Stomach smooth muscle (tissue), 2 donors: Measurements from ENCODE around the gene RNF181.
A peak's percentile ranks its signal among the peaks of the same experiment; 100 is the strongest.
"Not testable (repeated sequence)": the region's sequence is repeated elsewhere in the genome, so short reads cannot be mapped to it uniquely, and the experiment has no call there.

Experiments used
- H3K27ac ChIP-seq: one replicate; pipeline ENCODE4 v1.7.0; 2013; ENCODE audit warnings: mild to moderate bottlenecking, low read length, inconsistent platforms
- H3K27me3 ChIP-seq, 2 donors: one replicate each; pipeline ENCODE4 v1.7.0; 2013; ENCODE audit warnings: low read length in 2 of 2; ENCODE audit not compliant: insufficient read depth in 2 of 2, control insufficient read depth in 1 of 2
- H3K36me3 ChIP-seq, 2 donors: one replicate each; pipeline ENCODE4 v1.7.0; 2013; ENCODE audit warnings: low read length in 2 of 2; ENCODE audit not compliant: control insufficient read depth in 2 of 2, insufficient read depth in 2 of 2
- H3K4me1 ChIP-seq: one replicate; pipeline ENCODE4 v1.7.0; 2013; ENCODE audit warnings: low read length; ENCODE audit not compliant: control insufficient read depth, insufficient read depth
- H3K4me3 ChIP-seq, 2 donors: one replicate each; pipeline ENCODE4 v1.7.0; 2013; ENCODE audit warnings: low read length in 2 of 2
- H3K9ac ChIP-seq, 2 donors: one replicate each; pipeline ENCODE4 v1.7.0; 2013; ENCODE audit warnings: low read length in 2 of 2, mild to moderate bottlenecking in 1 of 2
- H3K9me3 ChIP-seq, 2 donors: one replicate each; pipeline ENCODE4 v1.7.0; 2013; ENCODE audit warnings: low read length in 2 of 2; ENCODE audit not compliant: control insufficient read depth in 2 of 2
- donor health status: healthy.
- donor health status: Pancreatic carcinoma.

RNF181 gene

DNA sequence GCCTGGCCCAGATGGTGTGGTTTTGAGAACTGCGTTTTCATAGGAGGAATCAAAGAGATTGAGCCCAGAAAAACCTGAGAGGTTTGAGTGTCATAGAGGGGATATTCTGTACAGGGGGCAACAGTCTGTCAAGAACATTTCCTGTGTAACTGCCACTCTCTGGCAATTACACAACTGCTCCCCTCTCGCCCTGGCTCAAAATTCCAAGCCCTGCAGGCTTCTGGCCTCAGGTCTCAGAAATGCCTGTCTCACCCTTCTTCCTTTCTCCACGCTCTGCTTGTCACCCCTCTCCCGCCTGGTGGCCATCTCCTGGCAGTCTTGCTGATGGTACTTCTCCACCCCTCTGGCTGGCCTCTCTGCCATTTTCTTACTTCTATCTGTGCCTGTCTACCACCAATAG lies 7.3 kb upstream of the RNF181 start:
- Histone ChIP-seq H3K9ac (no peak overlapping the region), H3K27ac (peak overlapping the region; percentile 2)

DNA sequence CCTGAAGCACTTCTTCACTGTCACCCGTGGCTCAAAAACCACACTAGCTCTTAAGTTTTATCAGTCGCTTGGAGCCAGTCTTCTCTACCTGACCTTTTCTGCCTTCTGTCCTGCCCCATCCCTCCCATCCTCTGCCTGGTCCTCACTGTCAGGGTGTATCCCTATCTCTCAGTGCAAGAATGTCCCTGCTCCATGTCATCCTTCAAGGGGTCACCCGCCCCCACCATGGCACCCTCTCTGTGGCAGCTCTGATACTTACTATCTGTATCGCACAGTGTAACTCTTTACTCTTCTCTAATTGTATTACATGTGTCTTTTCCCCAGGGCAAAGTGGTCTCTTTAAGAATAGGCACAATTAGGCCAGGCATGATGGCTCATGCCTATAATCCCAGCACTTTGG lies 6.9 kb upstream of the RNF181 start:
- no peak overlapping the region for H3K9ac ChIP-seq
- H3K36me3 ChIP-seq: no peaks in the 10 kb centered on the region
- no peak overlapping the region for H3K4me3 ChIP-seq
- H3K4me1 ChIP-seq: peaks cover 43% of the 10 kb centered on the region
- peak overlapping the region; percentile 2 for H3K27ac ChIP-seq
- no peaks in the 10 kb centered on the region for H3K27me3 ChIP-seq
- no peaks in the 10 kb centered on the region for H3K9me3 ChIP-seq

More for the DNA sequence above, 7.3 kb upstream of the RNF181 start:
- Histone ChIP-seq H3K4me1 (peaks cover 43% of the 10 kb centered on the region), H3K4me3 (no peak overlapping the region), H3K36me3 (no peaks in the 10 kb centered on the region), H3K27me3 (no peaks in the 10 kb centered on the region), H3K9me3 (no peaks in the 10 kb centered on the region)

DNA sequence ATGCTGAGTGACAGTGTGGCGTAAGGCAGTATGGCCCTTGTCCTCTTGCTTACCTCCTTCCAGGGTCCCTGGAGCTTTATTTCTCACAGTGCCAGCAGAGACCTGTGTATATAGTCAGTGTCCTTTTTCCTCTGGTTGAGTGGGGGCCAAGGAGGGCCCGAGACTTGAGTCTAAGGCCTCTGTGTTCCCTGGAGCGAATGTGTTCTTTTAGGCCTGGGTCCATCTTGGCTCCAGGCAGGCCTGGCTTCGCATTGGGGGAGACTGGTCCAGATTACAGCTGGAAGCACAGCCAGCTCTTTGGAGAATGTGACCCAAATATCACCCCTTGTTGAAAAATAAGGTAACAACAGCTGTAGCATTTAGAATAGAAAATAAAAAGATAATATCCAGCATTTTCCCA lies 6.4 kb upstream of the RNF181 start:
- Histone ChIP-seq H3K27ac (no peak overlapping the region), H3K4me3 (no peak overlapping the region), H3K27me3 (no peaks in the 10 kb centered on the region), H3K4me1 (peaks cover 40% of the 10 kb centered on the region), H3K36me3 (no peaks in the 10 kb centered on the region), H3K9me3 (no peaks in the 10 kb centered on the region), H3K9ac (no peak overlapping the region)

DNA sequence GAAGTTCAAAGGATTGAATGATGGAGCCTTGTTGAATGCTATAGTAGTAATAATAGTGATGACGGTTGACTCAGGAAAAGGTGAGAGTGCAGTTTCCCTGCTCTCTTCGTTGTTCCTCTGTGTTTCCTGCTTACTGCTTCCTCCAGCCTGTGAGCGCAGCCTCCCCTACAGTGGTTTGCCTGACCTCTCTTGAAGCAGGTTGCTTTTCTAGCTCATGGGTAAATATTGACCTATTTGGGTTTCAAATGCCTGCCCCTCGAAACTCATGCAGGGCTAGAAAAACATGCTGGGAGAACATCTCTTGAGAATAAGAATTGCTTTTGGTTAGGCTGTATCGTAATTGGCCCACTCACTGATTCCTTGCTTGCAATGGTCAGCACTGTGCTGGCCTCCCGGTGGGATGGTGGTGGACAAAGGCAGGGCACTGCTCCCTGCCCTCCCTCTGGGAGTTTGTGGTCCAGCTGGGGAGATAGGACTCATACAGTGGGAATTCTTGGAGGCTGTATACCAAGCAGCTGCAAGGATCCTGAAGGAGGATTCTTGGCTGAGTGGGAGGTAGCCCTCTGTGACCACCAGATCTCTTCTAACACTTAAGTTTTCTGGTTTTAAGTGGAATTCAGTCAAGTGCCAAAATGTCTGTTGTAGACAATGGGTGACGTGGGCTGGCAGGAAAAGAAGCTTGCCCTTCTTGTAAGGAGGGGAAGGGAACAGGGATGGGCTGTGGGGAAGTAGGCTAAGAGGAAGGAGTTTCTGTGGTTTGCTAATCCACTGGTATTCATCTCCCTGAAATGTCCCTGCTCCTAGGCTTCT lies 5.4 kb upstream of the RNF181 start:
- H3K4me1 ChIP-seq: peaks cover 43% of the 10 kb centered on the region
- no peaks in the 10 kb centered on the region for H3K27me3 ChIP-seq
- H3K36me3 ChIP-seq: no peaks in the 10 kb centered on the region
- peak overlapping the region; percentile 37 for H3K27ac ChIP-seq
- no peaks in the 10 kb centered on the region for H3K9me3 ChIP-seq
- H3K4me3 ChIP-seq: no peak overlapping the region
- H3K9ac ChIP-seq: no peak overlapping the region

DNA sequence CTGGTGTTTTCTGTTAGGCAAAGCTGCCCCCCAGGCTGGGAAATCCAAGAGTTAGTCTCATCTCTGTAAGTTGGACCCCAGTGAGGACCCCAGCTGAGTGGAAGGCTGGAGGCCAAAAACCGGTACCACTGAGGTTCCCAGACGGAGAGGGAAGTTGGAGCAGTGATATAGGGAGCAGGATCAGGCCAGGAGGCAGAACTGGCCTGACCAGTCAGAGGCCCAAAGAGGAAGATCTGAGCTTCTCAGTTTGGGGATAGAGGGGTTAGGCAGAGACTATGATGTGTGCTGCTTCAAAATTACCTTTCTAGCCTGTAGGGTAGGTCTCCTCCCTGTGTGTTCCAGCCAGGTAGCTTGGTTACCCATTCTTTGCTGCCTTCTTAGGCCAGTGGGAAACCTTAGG lies 4.6 kb upstream of the RNF181 start:
- Histone ChIP-seq H3K4me1 (peaks cover 39% of the 10 kb centered on the region), H3K27me3 (no peaks in the 10 kb centered on the region), H3K27ac (peak overlapping the region; percentile 37), H3K4me3 (no peak overlapping the region), H3K36me3 (no peaks in the 10 kb centered on the region), H3K9ac (no peak overlapping the region), H3K9me3 (no peaks in the 10 kb centered on the region)

DNA sequence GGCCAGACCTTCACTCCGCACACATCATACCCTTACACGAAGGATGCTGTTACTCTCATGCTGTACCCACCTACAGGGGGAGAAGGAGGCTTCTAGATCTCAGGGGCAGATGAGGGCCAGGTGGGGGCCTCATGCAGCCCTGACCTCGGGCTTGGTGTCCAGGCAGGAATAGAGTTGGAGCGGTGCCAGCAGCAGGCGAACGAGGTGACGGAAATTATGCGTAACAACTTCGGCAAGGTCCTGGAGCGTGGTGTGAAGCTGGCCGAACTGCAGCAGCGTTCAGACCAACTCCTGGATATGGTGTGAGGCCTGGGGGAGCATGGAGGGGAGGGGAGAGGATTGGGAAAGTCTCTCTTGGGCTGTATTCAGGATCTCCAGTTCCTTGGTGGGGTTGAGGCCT lies 4.0 kb upstream of the RNF181 start:
- no peaks in the 10 kb centered on the region for H3K9me3 ChIP-seq
- peaks cover 0 to under 1% of the 10 kb centered on the region in 2 donors for H3K36me3 ChIP-seq
- no peaks in the 10 kb centered on the region for H3K27me3 ChIP-seq
- peak overlapping the region; percentile 41 for H3K27ac ChIP-seq
- H3K4me3 ChIP-seq: no peak overlapping the region
- no peak overlapping the region for H3K9ac ChIP-seq
- peaks cover 45% of the 10 kb centered on the region for H3K4me1 ChIP-seq

DNA sequence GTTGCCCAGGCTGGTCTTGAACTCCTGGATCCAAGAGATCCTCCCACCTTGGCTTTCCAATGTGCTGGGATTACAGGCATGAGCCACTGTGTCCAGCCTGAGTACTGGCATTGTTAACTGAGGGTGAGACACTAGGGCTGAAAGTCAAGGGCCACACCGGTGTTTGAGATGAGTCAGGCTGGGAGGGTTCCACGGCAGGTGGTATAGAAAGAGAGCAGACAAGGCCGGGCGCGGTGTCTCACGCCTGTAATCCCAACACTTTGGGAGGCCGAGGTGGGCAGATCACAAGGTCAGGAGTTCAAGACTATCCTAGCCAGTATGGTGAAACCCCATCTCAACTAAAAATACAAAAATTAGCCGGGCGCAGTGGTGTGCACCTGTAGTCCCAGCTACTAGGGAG lies 3.2 kb upstream of the RNF181 start:
- not testable (repeated sequence) for H3K27me3 ChIP-seq, H3K27ac ChIP-seq, H3K4me3 ChIP-seq, H3K36me3 ChIP-seq, H3K9ac ChIP-seq, H3K9me3 ChIP-seq
- H3K4me1 ChIP-seq: peaks cover 53% of the 10 kb centered on the region

DNA sequence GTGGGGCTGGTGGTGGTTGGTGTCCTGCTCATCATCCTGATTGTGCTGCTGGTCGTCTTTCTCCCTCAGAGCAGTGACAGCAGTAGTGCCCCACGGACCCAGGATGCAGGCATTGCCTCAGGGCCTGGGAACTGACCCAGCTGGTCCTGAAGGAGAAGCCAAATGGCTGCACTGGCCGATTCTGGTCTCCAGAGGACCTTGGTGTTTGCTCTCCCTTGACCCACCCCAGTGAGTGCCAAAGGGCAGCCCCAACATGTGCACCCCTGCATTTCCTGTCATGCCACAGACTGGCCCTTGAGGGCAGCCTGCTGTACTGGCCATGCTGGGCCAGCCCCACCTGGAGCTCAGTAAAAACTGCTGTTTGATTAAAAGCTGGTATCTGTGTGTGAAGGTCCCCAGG lies 2.5 kb upstream of the RNF181 start:
- Histone ChIP-seq H3K9ac (no peak overlapping the region), H3K36me3 (peaks cover 6 to 12% of the 10 kb centered on the region in 2 donors), H3K4me1 (peaks cover 53% of the 10 kb centered on the region), H3K27ac (no peak overlapping the region), H3K27me3 (no peaks in the 10 kb centered on the region), H3K4me3 (no peak overlapping the region), H3K9me3 (no peaks in the 10 kb centered on the region)

DNA sequence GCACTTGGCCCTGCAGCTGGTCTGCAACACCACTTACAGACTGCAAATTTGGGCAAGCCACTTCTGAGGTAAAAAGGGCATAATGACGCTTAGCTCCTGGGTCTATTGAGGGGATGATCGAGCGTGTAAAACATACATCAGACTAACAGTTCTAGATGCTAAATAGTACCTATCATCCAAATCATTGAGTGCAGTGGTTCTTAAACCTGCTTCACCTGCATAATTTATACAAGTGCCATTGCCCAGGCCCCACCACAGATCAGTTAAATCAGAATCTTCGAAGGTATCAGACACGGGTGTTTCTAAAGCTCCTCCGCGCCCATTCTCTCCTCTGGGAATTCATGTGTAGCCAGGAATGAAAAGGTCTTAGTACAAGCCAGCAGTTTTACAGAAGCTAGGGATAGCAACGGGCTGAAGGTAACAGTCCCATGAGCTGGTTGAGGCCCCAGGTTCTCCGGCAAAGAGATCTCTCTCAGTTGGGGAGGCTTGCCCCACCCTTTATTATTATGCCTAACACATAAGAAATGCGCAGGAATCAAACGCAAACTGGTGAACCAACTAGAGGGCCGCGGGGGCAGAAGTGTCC lies 737 bp upstream of the RNF181 start:
- H3K9ac ChIP-seq: peak overlapping the region; percentile 64 to 80
- no peaks in the 10 kb centered on the region for H3K27me3 ChIP-seq
- peak overlapping the region; percentile 92 for H3K27ac ChIP-seq
- H3K36me3 ChIP-seq: peaks cover 9 to 15% of the 10 kb centered on the region in 2 donors
- H3K4me1 ChIP-seq: peaks cover 43% of the 10 kb centered on the region
- peak overlapping the region; percentile 86 to 98 for H3K4me3 ChIP-seq
- H3K9me3 ChIP-seq: no peaks in the 10 kb centered on the region

DNA sequence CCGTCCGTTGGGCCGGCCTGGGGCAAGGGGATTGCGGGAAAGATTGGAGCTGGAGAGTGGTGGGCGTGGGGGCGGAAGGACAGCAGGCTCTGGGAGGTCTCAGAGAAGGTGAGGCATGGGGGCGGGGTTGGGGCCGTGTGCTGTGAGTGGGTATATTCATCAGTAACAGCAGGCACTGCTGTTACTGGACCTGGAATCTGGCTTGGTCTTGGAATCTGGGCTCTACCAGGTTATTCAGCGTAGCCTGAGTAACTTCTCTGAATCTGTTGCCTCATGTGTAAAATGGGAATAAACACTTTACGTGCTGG lies 435 bp downstream of the RNF181 start:
- H3K4me1 ChIP-seq: peaks cover 38% of the 10 kb centered on the region

DNA sequence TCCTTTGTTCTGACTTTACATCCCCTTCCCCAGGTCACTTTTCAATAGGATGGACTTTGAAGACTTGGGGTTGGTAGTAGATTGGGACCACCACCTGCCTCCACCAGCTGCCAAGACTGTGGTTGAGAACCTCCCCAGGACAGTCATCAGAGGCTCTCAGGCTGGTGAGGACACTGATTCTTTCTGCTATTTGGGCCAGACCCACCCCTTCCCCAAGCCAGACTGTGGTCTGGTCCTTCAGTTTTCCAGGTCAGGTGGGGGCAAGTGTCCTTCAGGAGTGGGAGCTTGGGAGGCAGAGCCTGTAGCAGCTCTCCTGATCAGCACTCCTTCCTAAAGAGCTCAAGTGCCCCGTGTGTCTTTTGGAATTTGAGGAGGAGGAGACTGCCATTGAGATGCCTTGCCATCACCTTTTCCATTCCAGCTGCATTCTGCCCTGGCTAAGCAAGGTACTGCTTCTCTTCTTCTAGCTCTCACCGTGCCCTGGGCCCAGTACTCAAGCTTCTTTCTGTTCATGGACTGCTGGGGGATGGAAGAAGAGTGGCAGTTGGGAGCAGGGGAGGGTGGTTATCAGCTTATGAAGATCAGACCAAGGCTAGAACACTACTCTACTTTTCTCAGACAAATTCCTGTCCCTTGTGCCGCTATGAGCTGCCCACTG lies 1.1 kb downstream of the RNF181 start:
- peak overlapping the region; percentile 92 for H3K27ac ChIP-seq
- peaks cover 38% of the 10 kb centered on the region for H3K4me1 ChIP-seq
- H3K27me3 ChIP-seq: no peaks in the 10 kb centered on the region
- peak overlapping the region; percentile 86 to 98 for H3K4me3 ChIP-seq
- peaks cover 9 to 17% of the 10 kb centered on the region in 2 donors for H3K36me3 ChIP-seq
- no peaks in the 10 kb centered on the region for H3K9me3 ChIP-seq
- peak overlapping the region; percentile 89 to 96 for H3K9ac ChIP-seq

More for the DNA sequence above, 435 bp downstream of the RNF181 start:
- Histone ChIP-seq H3K27ac (peak overlapping the region; percentile 92), H3K27me3 (no peaks in the 10 kb centered on the region), H3K9ac (peak overlapping the region; percentile 89 to 96), H3K4me3 (peak overlapping the region; percentile 86 to 98), H3K9me3 (no peaks in the 10 kb centered on the region), H3K36me3 (peaks cover 9 to 17% of the 10 kb centered on the region in 2 donors)
